Kidney epithelial cell (primary cell): ENCODE measurements around the gene GRIK3. TPM values are rescaled to one million over a fixed set of nuclear protein-coding genes. Genes with fewer than 3 reads are reported as not detected.
"Not testable (repeated sequence)": the region's sequence is repeated elsewhere in the genome, so short reads cannot be mapped to it uniquely, and the experiment has no call there.

Experiments
- DNase-seq: peaks from one replicate; pipeline ENCODE4 v3.0.0-alpha.2; 2010; ENCODE audit warnings: low read depth
- H3K27me3 ChIP-seq: 2 replicates; pipeline ENCODE4 v1.6.0; 2011; ENCODE audit warnings: low read length; ENCODE audit not compliant: control insufficient read depth, insufficient read depth
- H3K36me3 ChIP-seq: 2 replicates; pipeline ENCODE4 v1.5.1; 2011; ENCODE audit warnings: low read length; ENCODE audit not compliant: control insufficient read depth, insufficient read depth
- H3K4me3 ChIP-seq: 2 replicates; pipeline ENCODE4 v1.5.1; 2011; ENCODE audit warnings: low read depth, mild to moderate bottlenecking, control low read depth, low read length
- total RNA-seq: library from RNA; depleted of rRNA; stranded (reverse); fragments of >200 nt; gene quantifications from 2 replicates; pipeline ENCODE4 v1.2.3, GENCODE V29; 2015
- TF ChIP-seq, protein P1 (sequence below): IDR thresholded peaks from 2 replicates; pipeline ENCODE4 v1.5.1; 2011; ENCODE audit warnings: mild to moderate bottlenecking, moderate library complexity, low read length, control low read depth, inconsistent platforms; ENCODE audit not compliant: insufficient read depth, poor library complexity, severe bottlenecking

GRIK3 gene
- total RNA-seq, 1 donor from 2014 or later, result under 0.01 TPM

DNA sequence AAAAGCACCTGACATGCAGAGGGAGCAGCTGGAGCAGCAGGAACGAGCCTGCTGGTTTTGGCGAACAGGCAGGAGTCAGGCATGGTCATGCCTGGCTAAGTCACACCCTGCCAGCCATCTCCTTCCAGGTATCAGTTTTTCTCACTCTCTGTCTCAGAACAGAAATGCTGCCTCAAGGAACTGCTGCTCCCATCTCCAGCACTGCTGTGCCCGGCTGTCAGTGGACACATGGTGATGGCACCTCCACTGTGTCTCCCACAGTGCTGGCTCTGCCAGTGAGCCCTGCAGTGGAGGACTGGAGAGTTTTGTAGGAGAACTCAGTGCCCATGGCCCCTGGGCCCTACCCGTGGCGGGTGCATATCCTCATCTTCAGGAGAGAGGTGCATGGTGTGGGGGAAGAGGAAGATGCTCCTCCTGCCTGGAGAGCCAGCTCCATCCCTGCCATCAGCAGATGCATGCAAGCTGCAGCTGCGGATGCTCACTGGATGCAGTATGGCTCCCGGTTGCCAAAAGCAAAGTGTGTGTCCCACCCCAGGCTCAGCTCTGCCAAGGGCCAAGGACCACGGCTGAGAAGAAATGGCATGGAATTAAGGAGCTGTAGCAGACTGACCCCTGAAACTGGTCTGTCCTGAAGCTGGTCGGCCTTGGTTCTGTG is 114.7 kb downstream of the GRIK3 start:
- TF ChIP-seq, protein P1, sequence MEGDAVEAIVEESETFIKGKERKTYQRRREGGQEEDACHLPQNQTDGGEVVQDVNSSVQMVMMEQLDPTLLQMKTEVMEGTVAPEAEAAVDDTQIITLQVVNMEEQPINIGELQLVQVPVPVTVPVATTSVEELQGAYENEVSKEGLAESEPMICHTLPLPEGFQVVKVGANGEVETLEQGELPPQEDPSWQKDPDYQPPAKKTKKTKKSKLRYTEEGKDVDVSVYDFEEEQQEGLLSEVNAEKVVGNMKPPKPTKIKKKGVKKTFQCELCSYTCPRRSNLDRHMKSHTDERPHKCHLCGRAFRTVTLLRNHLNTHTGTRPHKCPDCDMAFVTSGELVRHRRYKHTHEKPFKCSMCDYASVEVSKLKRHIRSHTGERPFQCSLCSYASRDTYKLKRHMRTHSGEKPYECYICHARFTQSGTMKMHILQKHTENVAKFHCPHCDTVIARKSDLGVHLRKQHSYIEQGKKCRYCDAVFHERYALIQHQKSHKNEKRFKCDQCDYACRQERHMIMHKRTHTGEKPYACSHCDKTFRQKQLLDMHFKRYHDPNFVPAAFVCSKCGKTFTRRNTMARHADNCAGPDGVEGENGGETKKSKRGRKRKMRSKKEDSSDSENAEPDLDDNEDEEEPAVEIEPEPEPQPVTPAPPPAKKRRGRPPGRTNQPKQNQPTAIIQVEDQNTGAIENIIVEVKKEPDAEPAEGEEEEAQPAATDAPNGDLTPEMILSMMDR, result no peak
- no peak for DNase-seq
- H3K27me3 ChIP-seq, result no peaks in the 10 kb centered on the region

DNA sequence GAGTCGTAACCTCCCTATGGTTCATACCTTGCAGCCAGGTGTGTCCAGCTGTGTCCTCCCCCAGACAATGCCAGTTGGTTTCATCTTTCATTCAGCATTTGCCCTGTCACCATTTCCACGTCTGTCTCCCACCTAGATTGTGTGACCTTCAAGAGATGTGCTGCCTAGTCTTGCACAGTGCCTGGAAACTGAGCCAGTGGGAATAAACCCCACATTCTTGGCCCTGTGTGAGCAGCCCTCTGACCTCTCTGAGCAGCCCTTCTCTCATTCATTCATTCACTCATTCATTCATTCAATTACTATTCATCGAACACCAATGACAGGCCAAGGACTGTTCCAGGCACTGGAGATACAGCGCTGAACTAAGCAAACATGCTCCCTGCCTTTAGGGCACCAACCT is 115.7 kb downstream of the GRIK3 start:
- Histone ChIP-seq H3K4me3 (no peak overlapping the region), H3K36me3 (no peaks in the 10 kb centered on the region), H3K27me3 (no peaks in the 10 kb centered on the region)
- TF ChIP-seq, protein P1, result no peak
- DNase-seq, result no peak

More for the DNA sequence above, 114.7 kb downstream of the GRIK3 start:
- H3K36me3 ChIP-seq, result no peaks in the 10 kb centered on the region
- H3K4me3 ChIP-seq, result no peak overlapping the region

DNA sequence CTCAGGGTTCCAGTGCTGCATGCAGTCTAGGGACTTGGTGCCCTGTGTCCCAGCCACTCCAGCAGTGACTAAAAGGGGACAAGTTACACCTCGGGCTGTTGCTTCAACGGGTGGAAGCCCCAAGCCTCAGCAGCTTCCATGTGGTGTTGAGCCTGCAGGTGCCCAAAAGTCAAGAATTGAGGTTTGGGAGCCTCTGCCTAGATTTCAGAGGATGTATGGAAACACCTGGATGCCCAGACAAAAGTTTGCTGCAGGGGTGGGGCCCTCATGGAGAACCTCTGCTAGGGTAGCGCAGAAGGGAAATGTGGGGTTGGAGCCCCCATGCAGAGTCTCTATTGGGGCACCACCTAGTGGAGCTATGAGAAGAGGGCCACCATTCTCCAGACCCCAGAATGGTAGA is 117.8 kb downstream of the GRIK3 start:
- DNase-seq, H3K27me3 ChIP-seq, H3K36me3 ChIP-seq, H3K4me3 ChIP-seq: not testable (repeated sequence)

DNA sequence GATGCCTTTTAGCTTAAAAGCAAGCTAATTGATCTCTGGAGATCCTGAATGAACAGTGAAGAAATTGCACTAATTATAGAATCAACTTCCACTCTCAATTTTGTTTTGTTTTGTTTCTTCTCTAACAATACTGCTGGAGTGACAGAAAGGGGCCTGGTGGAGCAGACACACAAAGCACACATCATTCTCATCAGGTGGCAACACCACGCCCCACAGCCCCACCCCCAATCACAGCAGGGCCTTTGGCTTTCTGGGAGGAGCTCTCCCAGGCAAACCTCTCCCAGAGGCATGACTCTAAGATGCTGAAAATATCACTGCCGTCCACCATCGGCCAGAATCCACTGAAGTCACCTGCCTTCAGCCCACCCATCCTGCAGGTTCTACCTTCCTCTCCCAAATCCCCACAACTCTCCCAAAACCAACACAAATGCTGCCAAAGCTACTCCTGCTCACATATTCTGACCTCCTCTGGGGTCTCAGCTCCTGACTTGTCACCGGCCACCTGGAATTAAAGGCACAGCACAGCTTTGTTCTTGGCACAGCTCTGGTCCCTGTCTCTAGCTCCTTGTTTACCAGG is 120.7 kb downstream of the GRIK3 start:
- Histone ChIP-seq H3K27me3 (no peaks in the 10 kb centered on the region), H3K36me3 (no peaks in the 10 kb centered on the region), H3K4me3 (no peak overlapping the region)
- TF ChIP-seq, protein P1, result no peak
- DNase-seq, result no peak

DNA sequence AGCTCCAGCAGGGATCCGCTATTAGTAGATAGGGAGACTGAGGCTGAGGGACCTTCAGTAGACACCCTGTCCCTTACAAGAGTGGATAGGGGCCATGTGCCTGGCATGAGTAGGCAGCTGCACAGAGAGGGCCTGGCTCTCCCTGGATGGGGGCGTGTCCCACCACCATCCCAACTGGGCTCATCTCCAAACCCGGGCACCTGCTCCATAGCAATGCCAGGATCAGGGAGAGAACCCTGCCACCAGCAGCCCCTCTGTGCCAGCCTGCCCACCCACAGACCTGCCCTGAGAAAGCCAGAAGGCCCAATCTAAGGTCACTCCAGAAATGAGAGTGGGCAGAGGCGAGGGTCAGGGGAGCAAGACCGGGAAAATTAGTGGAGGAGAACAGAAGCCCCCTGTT is 121.3 kb downstream of the GRIK3 start:
- no peak overlapping the region for H3K4me3 ChIP-seq
- TF ChIP-seq, protein P1, result no peak
- DNase-seq, result no peak

DNA sequence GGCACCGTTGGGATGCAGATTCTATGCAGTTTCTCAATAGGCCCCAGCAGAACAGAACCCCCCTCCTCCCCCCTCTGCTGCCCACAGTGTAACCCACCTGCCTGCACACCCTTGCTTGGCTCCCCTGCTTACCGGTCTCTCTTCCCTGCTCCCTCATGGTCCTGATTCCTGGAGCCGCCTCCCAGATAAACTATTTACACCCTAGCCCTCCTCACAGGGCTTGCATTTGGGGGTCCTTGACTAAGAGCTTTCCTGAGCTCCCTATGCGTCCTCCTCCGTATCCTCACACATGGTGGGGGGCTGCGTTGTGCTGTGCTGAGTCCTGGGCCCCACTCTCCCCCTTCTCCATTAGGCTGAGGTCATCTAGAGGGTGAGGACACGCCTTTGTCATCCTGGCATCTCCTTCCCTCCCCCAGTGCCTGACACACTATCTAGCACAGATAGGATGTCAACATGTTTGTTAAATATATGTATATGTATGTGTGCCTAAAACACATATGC is 121.9 kb downstream of the GRIK3 start:
- Histone ChIP-seq H3K27me3 (no peaks in the 10 kb centered on the region), H3K4me3 (no peak overlapping the region), H3K36me3 (no peaks in the 10 kb centered on the region)
- TF ChIP-seq, protein P1, result no peak
- DNase-seq, result no peak

More for the DNA sequence above, 121.3 kb downstream of the GRIK3 start:
- Histone ChIP-seq H3K36me3 (no peaks in the 10 kb centered on the region), H3K27me3 (no peaks in the 10 kb centered on the region)
